Measurements from ENCODE around the gene TSEN54.

TSEN54 gene

DNA sequence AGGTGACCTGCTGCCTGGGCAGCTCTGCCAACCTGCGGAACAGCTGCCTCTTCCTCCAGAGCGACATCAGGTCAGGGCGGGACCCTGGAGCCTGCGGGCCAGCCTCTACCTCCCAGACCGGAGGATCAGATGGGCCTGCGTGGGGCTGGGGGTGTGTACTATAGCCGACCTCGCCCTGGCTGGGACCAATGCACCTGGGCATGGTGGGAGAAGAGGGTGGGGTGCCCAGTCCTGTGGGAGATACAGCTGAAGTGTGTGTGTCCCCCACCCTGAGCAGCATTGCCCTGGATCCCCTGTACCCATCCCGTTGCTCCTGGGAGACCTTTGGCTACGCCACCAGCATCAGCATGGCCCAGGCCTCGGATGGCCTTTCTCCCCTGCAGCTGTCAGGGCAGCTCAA lies 20.3 kb upstream of the TSEN54 start:
- Mint-ChIP-seq H3K9me3 (no peaks in the 10 kb centered on the region), H3K4me3 (no peak overlapping the region), H3K4me1 (no peaks in the 10 kb centered on the region), H3K27ac (no peak overlapping the region), H3K36me3 (peaks cover 31% of the 10 kb centered on the region)
- DNase-seq (ENCODE audit: low spot score in 2 of 2) = no peak
- ATAC-seq = no peak

DNA sequence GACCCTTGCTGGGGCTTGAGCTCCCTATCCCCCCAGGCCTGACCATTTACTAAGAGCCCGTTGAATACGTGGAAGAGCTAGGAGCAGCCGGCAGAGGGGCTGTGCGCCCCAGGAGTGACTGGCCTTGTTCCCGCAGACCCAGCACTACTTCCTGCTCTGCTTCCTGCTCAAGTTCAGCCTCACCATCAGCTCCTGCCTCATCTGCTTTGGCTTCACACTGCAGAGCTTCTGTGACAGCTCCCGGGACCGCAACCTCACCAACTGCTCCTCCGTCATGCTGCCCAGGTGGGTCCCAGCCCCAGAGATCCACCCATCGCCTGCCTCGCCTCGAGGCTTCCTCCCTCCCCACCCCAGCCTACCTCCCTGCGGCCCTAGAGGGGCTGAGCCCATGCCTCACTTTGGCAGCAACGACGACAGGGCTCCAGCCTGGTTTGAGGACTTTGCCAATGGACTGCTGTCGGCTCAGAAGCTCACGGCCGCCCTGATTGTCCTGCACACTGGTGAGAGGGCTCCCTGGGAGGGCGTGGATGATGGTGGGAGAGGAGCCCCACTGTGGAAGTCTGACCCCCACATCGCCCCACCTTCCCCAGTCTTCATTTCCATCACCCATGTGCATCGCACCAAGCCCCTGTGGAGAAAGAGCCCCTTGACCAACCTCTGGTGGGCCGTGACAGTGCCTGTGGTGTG lies 18.1 kb upstream of the TSEN54 start:
- H3K4me1 Mint-ChIP-seq = no peaks in the 10 kb centered on the region
- H3K27ac Mint-ChIP-seq = peak overlapping the region; percentile 27
- ATAC-seq (no peak), DNase-seq (ENCODE audit: low spot score in 2 of 2) (no peak)
- peaks cover 23% of the 10 kb centered on the region for H3K36me3 Mint-ChIP-seq
- H3K9me3 Mint-ChIP-seq = no peaks in the 10 kb centered on the region
- no peak overlapping the region for H3K4me3 Mint-ChIP-seq

DNA sequence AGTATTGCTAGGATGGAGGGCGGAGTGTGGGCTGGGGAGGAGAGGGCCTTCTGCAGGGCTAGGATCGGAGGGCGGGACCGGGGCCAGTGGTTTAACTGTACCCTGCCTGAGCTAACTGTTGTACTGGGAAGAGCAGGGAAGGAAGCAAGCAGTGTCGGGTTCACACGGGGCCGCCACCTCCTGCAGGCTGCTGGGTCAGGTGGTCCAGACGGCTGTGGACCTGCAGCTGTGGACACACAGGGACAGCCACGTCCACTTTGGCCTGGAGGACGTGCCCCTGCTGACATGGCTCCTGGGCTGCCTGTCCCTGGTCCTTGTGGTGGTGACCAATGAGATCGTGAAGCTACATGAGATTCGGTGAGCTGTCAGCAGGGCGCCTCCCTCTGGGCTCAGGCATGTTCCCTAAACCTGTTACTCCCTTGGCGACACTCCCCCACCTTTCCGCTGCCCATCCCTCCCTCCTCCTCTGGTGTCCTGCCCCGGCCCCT lies 17.6 kb upstream of the TSEN54 start:
- peaks cover 23% of the 10 kb centered on the region for H3K36me3 Mint-ChIP-seq
- no peak for DNase-seq (ENCODE audit: low spot score in 2 of 2)
- no peaks in the 10 kb centered on the region for H3K4me1 Mint-ChIP-seq
- ATAC-seq = no peak
- no peak overlapping the region for H3K27ac Mint-ChIP-seq
- H3K4me3 Mint-ChIP-seq = no peak overlapping the region
- H3K9me3 Mint-ChIP-seq = no peaks in the 10 kb centered on the region

DNA sequence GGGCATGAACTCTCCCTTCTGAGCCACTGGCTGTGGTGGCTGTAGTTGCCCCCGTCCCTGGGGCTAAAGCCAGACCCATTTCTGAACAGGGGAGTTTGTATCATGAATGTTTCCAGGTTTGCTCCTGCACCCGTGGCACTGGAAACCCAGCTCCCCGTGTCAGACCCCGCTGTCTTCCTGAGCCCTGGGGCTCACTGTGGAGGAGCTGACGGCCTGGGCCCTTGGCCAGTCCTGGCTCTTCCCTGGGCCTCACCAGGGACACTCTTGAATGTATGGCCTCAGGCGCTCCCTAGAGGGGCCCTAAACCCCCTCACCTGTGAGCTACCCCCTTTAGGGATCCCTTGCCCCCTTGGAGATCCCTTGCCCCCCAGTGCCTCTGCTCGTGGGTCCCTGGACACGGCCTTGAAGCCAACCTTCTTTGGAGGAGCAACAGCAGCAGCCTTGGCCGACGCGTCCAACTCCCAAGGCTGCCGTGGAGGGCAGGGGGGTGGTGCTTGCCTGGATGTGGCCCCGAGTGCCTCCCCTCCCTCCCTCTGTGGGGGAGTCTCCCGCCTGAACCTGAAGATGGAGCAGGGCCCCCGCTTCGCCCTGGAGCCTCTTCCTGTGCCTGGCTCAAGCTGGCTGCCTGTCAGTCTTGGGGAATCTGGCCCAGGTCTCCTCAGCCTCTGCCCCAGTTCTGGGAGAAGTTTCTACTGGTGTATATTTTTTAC lies 16.9 kb upstream of the TSEN54 start:
- Mint-ChIP-seq H3K4me3 (no peak overlapping the region), H3K9me3 (no peaks in the 10 kb centered on the region), H3K27ac (peak overlapping the region; percentile 17), H3K36me3 (peaks cover 23% of the 10 kb centered on the region), H3K4me1 (no peaks in the 10 kb centered on the region)
- ATAC-seq (no peak), DNase-seq (ENCODE audit: low spot score in 2 of 2) (no peak)

DNA sequence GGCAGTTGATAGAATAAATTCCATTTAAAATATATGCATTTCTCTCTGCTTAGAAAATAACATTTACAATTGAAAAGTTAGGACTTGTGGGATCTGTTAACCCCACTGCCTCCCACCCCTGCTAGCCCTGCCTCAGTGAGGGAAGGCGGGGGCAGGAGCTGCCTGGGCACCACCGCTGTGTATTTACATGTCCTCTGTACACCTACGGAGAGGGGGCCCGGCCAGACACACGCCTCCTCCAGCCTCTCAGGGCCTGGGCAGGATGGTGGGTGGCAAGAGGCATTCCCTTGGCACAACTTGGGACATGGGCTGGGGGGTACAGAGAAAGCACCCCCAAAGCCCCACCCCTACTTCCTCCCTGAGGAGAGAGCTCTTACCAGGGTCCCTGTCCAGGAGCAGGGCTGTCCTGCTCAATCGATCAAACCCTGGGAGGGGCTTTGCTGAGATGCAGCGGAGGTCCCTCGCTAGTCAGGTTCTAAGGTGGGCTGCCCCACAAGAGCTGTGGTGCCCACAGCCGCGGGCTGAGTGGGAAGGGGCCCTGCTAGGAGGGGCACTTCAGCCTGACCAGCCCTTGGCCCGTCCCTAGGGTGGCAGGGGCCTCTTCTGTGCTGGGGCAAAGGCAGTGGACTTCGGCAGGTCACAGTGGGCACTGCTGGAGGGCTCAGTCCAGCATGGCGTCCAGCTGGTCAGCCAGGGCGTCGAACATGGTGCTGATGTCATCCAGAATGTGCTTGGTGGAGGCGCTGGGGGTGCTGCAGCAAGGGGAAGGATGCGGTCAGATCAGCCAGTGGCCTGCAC lies 15.7 kb upstream of the TSEN54 start:
- H3K27ac Mint-ChIP-seq = no peak overlapping the region
- H3K36me3 Mint-ChIP-seq = peaks cover 21% of the 10 kb centered on the region
- H3K4me1 Mint-ChIP-seq = no peaks in the 10 kb centered on the region
- DNase-seq (ENCODE audit: low spot score in 2 of 2) (no peak), ATAC-seq (no peak)
- H3K4me3 Mint-ChIP-seq = no peak overlapping the region
- H3K9me3 Mint-ChIP-seq = no peaks in the 10 kb centered on the region

DNA sequence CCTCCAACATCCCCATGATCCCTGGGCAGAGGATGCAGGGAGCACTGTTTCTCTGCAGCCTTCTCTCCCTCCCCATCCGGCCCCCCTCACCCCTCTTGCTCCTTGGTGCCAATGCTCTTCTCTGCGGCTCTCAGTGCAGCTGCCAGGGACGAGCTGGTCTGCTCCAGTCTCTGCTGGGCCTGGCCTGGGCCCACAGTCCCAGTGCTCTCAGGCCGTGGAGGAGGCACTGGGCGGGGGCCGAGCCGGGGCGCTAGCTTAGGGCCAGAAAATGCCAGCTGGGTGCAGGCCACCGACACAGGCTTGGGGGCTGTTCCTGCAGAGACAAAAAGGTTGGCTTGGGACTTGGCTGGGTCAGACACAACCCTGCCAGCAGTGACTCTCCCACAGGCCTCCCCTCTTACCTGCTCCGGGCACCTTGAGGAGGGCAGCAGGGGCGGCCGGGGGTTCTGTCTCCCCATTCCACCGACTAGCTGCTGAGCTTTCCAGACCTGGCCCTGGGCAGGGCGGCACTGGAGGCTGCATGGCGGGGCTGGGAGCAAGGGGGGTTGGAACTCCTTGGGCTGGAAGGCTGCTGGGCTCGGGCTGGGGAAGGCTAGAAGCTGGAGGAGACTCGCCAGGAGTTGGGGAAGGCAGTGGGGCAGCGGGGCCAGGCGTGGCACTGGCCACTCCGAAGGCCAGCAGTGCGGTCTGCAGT lies 14.8 kb upstream of the TSEN54 start:
- H3K9me3 Mint-ChIP-seq = no peaks in the 10 kb centered on the region
- H3K4me3 Mint-ChIP-seq = no peak overlapping the region
- H3K4me1 Mint-ChIP-seq = no peaks in the 10 kb centered on the region
- H3K36me3 Mint-ChIP-seq = peaks cover 15% of the 10 kb centered on the region
- ATAC-seq (no peak), DNase-seq (ENCODE audit: low spot score in 2 of 2) (no peak)
- no peak overlapping the region for H3K27ac Mint-ChIP-seq

DNA sequence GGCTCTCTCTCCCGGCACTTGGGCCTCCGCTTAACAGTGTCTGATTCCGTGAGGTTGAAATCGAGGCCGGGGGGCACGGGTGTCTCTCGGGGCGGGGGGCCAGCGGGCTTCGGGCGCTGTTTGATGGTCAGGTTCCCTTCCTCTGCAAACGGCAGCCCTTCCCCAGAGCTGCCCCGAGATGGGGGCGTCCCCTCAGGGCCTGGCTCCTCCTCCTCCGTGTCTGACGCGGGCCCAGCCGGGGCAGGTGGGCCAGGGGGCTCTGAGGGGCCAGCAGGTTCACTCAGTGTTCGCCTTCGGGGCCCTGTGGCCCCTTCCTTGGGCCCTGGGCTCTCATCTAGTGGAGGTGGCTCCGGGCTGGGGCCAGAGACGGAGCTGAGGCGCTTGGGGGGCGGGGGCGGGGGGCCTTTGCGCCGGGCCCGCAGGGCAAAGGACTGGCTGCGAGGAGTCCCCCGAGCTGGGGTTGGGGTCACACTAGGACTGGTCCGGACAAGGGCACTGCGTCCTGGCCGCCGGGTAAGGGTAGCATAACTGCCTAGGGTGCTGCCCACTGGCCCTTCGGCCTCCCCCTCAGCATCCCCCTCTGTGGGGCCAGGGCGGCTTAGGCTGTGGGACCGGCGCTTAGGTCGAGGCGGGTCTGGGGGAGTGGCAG lies 14.1 kb upstream of the TSEN54 start:
- Mint-ChIP-seq H3K4me1 (no peaks in the 10 kb centered on the region), H3K27ac (no peak overlapping the region), H3K36me3 (peaks cover 9% of the 10 kb centered on the region), H3K4me3 (no peak overlapping the region), H3K9me3 (no peaks in the 10 kb centered on the region)
- DNase-seq (ENCODE audit: low spot score in 2 of 2) (no peak), ATAC-seq (no peak)

DNA sequence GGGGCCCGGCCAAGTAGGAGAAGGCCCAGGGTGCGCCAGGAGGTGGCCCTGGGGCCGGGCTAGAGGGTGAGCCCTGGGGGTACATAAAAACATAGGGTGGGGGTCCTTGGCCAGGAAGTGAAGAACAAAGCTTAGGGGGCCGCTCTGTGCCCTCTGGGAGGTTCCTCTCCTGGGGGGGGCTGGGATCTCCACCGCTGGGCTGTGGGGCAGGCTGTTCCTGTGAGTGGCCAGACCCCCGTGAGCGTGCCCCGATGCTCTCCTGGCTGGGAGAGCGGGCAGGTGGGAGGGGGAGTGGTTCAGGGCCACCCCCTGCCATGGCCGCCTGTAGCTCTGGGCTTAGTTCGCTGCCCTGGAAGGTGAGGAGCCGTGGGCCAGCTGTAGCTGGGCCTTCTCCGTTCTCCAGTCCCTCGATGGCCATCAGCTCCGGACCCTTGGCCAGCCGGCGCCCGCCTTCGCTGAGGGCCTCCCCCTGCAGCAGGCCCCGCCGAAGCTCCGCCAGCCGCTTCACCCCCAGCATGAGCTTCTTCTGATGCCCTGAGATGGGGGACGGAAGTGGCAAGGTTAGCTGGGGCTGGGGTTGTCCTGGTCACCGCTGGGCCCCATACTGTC lies 13.5 kb upstream of the TSEN54 start:
- Mint-ChIP-seq H3K9me3 (no peaks in the 10 kb centered on the region), H3K27ac (no peak overlapping the region), H3K36me3 (peaks cover 2% of the 10 kb centered on the region), H3K4me3 (no peak overlapping the region), H3K4me1 (no peaks in the 10 kb centered on the region)
- DNase-seq (ENCODE audit: low spot score in 2 of 2) = no peak
- no peak for ATAC-seq

DNA sequence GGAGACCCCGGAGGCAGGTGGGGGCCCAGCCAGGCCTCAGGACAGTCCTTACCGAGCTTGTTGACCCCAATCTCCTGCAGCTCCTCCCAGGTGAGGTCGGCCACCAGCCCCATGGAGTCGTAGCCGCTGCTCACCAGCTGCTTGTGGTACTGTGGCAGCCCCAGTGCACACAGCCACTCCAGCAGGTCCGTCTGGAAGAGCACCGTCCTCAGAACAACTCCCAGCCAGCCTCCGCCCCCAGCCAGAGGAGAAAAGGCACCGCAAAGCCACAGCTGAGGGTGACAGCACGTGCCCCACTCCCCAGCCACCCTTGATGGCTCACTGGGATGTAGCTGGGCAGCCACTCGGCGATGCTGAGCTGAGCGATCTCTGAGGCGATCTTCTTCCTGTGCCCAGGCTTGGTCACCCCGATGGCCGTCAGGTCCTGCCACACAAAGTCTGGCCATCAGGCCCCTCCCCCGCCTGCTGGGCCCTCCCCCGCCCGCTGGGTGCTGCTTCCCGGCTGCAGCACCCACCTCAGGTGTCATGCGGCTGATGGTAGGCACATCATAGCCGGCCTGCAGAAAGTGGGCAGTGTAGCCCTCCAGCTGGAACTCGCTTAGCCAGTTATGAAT lies 12.9 kb upstream of the TSEN54 start:
- H3K4me3 Mint-ChIP-seq = no peak overlapping the region
- no peak overlapping the region for H3K27ac Mint-ChIP-seq
- no peaks in the 10 kb centered on the region for H3K36me3 Mint-ChIP-seq
- H3K9me3 Mint-ChIP-seq = no peaks in the 10 kb centered on the region
- no peak for DNase-seq (ENCODE audit: low spot score in 2 of 2)
- H3K4me1 Mint-ChIP-seq = no peaks in the 10 kb centered on the region
- ATAC-seq = no peak

DNA sequence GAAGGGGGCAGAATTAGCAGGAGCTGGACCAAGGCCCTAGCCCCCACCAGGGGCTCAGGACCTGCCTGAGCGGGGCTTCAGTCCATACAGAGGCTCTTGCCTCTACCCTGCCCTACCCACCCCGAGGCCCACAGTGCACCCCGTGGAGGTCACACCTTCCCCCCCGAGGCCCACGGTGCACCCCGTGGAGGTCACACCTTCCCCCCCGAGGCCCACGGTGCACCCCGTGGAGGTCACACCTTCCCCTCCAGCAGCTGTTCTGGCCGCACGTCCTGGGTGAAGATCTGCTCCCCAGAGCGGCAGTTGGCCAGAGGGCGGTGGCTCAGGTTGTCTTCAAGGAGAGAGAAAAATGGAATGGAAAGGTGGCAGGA lies 12.4 kb upstream of the TSEN54 start:
- ATAC-seq (peak; percentile 29), DNase-seq (ENCODE audit: low spot score in 2 of 2) (no peak)
- Mint-ChIP-seq H3K9me3 (no peaks in the 10 kb centered on the region), H3K27ac (no peak overlapping the region), H3K4me3 (no peak overlapping the region), H3K36me3 (no peaks in the 10 kb centered on the region), H3K4me1 (no peaks in the 10 kb centered on the region)

DNA sequence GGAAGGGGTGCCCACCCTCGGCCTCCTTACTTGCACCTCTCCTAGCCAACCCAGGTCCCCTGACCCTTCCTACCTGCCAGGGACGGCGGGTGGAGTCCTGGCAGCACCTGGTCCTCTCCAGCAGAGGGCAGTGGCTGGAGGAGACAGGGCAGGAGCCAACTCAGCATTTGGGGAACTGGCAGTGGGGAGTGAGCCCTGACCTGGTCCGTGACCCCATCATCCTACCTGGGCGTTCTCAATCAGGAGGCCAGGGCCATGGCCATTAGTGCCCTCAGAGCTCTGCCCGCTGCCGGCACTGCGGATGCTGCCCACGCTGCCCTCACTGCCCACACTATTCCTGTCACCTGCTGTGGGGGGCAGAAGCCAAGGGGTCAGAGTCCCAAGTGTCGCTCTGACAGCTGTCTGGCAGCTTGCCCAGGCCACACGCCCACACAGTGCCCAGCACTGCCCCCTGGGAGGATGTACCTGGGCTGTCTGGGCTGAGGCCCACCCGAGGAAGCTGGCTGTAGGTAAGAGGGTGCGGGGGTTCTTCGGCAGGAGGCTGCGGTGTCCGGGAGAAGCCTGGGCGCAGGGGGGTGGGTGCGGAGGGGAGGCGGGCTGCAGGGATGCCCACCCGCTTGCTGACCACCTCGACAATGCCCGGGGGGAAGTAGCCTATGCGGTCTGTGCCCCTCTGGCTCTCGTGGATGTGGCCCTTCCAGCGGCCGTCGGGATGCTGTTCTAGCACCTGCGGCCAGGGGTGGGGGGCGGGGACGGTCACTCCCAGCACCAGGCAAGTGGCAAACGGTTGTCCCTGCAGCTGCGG lies 11.8 kb upstream of the TSEN54 start:
- Mint-ChIP-seq H3K9me3 (no peaks in the 10 kb centered on the region), H3K4me1 (peaks cover 2% of the 10 kb centered on the region), H3K4me3 (no peak overlapping the region), H3K27ac (no peak overlapping the region), H3K36me3 (no peaks in the 10 kb centered on the region)
- DNase-seq (ENCODE audit: low spot score in 2 of 2) = peak in 1 of 2 donors; percentile 70
- ATAC-seq = peak; percentile 61

DNA sequence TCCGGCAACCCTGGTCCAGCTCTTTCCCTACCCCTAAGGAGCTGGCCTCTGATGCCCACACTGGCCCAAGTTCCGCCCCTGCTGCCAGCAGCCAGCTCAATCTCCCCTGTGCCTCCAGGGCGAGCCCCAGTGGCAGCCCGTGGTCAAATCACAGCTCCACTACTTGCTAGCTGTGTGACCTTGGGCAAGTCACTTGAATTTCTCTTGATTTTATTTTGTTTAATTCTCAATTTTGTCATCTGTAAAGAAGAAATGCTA lies 11.2 kb upstream of the TSEN54 start:
- H3K9me3 Mint-ChIP-seq = no peaks in the 10 kb centered on the region
- ATAC-seq (no peak), DNase-seq (ENCODE audit: low spot score in 2 of 2) (no peak)
- H3K4me1 Mint-ChIP-seq = peaks cover 5% of the 10 kb centered on the region
- no peaks in the 10 kb centered on the region for H3K36me3 Mint-ChIP-seq
- no peak overlapping the region for H3K27ac Mint-ChIP-seq
- no peak overlapping the region for H3K4me3 Mint-ChIP-seq

DNA sequence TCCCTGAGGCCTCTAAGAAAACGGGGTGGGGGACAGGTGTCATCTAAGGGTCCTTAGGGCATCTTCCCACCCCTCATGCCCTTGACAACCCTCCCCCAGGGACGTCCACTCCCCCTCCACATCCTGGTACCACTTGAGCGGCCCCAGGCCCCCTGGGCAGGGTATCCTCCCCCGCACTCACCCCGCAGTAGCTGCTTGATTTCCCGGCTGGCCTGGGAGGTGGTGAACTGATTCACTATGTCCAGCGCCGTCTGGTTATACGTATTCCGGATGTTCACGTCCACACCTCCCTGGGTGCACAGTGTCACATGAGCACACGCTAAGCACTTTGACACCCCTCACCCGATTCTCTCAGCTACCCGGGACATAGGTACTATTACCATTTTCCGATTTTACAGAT lies 10.7 kb upstream of the TSEN54 start:
- no peaks in the 10 kb centered on the region for H3K36me3 Mint-ChIP-seq
- H3K27ac Mint-ChIP-seq = no peak overlapping the region
- ATAC-seq (no peak), DNase-seq (ENCODE audit: low spot score in 2 of 2) (no peak)
- H3K9me3 Mint-ChIP-seq = no peaks in the 10 kb centered on the region
- H3K4me1 Mint-ChIP-seq = peaks cover 5% of the 10 kb centered on the region
- H3K4me3 Mint-ChIP-seq = no peak overlapping the region

DNA sequence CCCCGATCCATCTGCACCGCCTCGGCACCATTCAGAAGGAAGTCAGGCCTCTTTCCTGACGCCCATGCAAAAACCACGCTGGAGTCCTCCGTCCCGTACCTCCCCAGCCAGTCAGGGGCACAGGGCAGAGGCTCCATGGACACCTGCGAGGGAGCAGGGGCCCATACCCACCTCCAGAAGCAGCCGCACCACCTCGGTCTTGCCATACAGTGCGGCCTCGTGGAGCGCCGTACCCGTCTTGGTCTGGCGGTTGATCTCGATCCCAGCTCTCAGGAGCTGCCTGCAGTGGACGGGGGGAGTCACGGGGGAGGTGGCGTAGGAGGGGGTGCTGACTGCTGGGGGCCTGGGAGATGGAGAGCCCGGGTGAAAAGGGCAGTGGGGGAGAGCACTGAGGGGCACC lies 10.2 kb upstream of the TSEN54 start:
- ATAC-seq (no peak), DNase-seq (ENCODE audit: low spot score in 2 of 2) (no peak)
- Mint-ChIP-seq H3K9me3 (no peaks in the 10 kb centered on the region), H3K36me3 (no peaks in the 10 kb centered on the region), H3K4me3 (no peak overlapping the region), H3K4me1 (peaks cover 5% of the 10 kb centered on the region), H3K27ac (no peak overlapping the region)
